MM.1S (cell line): ENCODE results near the gene MRTFA.
A peak's percentile ranks its signal among the peaks of the same experiment; 100 is the strongest.

Experiments used
- DNase-seq: peaks from one replicate; pipeline ENCODE4 v3.0.0-alpha.2; 2015
- H2AFZ ChIP-seq: fragments of 300-600 bp; sonication (generic); 2 replicates; pipeline ENCODE4 v1.6.0; 2016; ENCODE audit warnings: antibody characterized with exemption, low read length
- H3F3A ChIP-seq: fragments of 300-600 bp; sonication (generic); 2 replicates; pipeline ENCODE4 v1.6.1; 2016; ENCODE audit warnings: mild to moderate bottlenecking, antibody characterized with exemption, low read length, moderate library complexity, mixed read lengths; ENCODE audit not compliant: insufficient read depth
- H3K27ac ChIP-seq: fragments of 300-600 bp; sonication (generic); 2 replicates; pipeline ENCODE4 v1.5.1; 2016; ENCODE audit warnings: mild to moderate bottlenecking, low read length
- H3K27me3 ChIP-seq: fragments of 300-600 bp; sonication (generic); replicated peaks from 2 replicates; pipeline ENCODE4 v1.6.0; 2016; ENCODE audit warnings: low read length; ENCODE audit not compliant: insufficient read depth
- H3K36me3 ChIP-seq: fragments of 300-600 bp; sonication (generic); replicated peaks from 2 replicates; pipeline ENCODE4 v1.6.1; 2016; ENCODE audit warnings: mild to moderate bottlenecking, low read length, mixed read lengths; ENCODE audit not compliant: insufficient read depth
- H3K4me1 ChIP-seq: fragments of 300-600 bp; sonication (generic); 2 replicates; pipeline ENCODE4 v1.6.1; 2016; ENCODE audit warnings: low read length, mixed read lengths
- H3K4me2 ChIP-seq: fragments of 300-600 bp; sonication (generic); 2 replicates; pipeline ENCODE4 v1.6.0; 2016; ENCODE audit warnings: low read depth, low read length
- H3K4me3 ChIP-seq: fragments of 300-600 bp; sonication (generic); 2 replicates; pipeline ENCODE4 v1.5.1; 2016; ENCODE audit warnings: low read length, mixed read lengths
- H3K79me2 ChIP-seq: fragments of 300-600 bp; sonication (generic); 2 replicates; pipeline ENCODE4 v1.6.1; 2016; ENCODE audit warnings: mixed run types, low read length, mixed read lengths
- H3K9ac ChIP-seq: fragments of 300-600 bp; sonication (generic); 2 replicates; pipeline ENCODE4 v1.6.1; 2016; ENCODE audit warnings: low read length, mixed read lengths
- H3K9me2 ChIP-seq: fragments of 300-600 bp; sonication (generic); replicated peaks from 2 replicates; pipeline ENCODE4 v1.6.1; 2016; ENCODE audit warnings: mild to moderate bottlenecking, low read length, mixed read lengths; ENCODE audit not compliant: insufficient read depth
- H3K9me3 ChIP-seq: fragments of 300-600 bp; sonication (generic); replicated peaks from 2 replicates; pipeline ENCODE4 v1.6.1; 2016; ENCODE audit warnings: mild to moderate bottlenecking, low read length, mixed read lengths; ENCODE audit not compliant: insufficient read depth
- H4K20me1 ChIP-seq: fragments of 300-600 bp; sonication (generic); 2 replicates; pipeline ENCODE4 v1.6.1; 2016; ENCODE audit warnings: mild to moderate bottlenecking, low read length, moderate library complexity, mixed read lengths; ENCODE audit not compliant: insufficient read depth
- EZH2 ChIP-seq: fragments of 300-600 bp; sonication (generic); optimal IDR thresholded peaks from 2 replicates; pipeline ENCODE3; 2017; ENCODE audit warnings: low read depth, mild to moderate bottlenecking, antibody characterized with exemption, low read length, mixed read lengths
- EZH2phosphoT487 ChIP-seq: fragments of 300-600 bp; sonication (generic); IDR thresholded peaks from 2 replicates; pipeline ENCODE4 v1.6.1; 2018; ENCODE audit warnings: antibody characterized with exemption, low read length
- TF ChIP-seq, protein P1 (sequence below): fragments of 300-600 bp; sonication (generic); IDR thresholded peaks from 2 replicates; pipeline ENCODE4 v1.5.1; 2016; ENCODE audit warnings: antibody characterized with exemption, low read length, mixed read lengths

MRTFA gene

DNA sequence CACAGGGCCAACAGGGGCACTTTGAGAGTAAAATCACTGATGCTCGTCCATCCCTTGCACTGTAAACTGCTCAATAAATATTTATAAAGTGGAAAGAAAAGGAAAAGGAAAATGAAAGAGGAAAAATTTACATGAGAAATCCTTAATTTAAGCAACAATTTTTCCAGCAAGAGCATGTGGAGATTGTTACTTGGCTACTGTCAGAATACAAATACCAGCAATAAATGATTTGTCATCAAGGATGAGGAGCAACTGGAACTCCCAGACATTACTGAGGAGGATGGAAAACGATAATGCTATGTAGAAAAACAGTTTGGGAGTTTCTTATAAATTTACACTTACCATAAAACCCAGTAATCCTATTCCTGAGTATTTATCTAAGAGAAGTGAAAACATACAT is 143.1 kb downstream of the MRTFA start:
- H3K9me3 ChIP-seq: no peaks in the 10 kb centered on the region
- H3K79me2 ChIP-seq: peaks cover 21% of the 10 kb centered on the region; the same call in 1 of the 2 replicates
- H3K27me3 ChIP-seq: no peaks in the 10 kb centered on the region
- peak overlapping the region; percentile 86; the same call in 1 of the 2 replicates for H3K27ac ChIP-seq
- DNase-seq: no peak
- H3K9me2 ChIP-seq: no peaks in the 10 kb centered on the region
- H3K4me3 ChIP-seq: no peak overlapping the region
- TF ChIP-seq EZH2 (no peak), EZH2phosphoT487 (no peak)
- TF ChIP-seq, protein P1, sequence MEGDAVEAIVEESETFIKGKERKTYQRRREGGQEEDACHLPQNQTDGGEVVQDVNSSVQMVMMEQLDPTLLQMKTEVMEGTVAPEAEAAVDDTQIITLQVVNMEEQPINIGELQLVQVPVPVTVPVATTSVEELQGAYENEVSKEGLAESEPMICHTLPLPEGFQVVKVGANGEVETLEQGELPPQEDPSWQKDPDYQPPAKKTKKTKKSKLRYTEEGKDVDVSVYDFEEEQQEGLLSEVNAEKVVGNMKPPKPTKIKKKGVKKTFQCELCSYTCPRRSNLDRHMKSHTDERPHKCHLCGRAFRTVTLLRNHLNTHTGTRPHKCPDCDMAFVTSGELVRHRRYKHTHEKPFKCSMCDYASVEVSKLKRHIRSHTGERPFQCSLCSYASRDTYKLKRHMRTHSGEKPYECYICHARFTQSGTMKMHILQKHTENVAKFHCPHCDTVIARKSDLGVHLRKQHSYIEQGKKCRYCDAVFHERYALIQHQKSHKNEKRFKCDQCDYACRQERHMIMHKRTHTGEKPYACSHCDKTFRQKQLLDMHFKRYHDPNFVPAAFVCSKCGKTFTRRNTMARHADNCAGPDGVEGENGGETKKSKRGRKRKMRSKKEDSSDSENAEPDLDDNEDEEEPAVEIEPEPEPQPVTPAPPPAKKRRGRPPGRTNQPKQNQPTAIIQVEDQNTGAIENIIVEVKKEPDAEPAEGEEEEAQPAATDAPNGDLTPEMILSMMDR: no peak
- H3K4me2 ChIP-seq: peak overlapping the region; percentile 32; the same call in 1 of the 2 replicates
- H3K9ac ChIP-seq: no peak overlapping the region
- H2AFZ ChIP-seq: no peak overlapping the region
- no peaks in the 10 kb centered on the region for H4K20me1 ChIP-seq
- H3K36me3 ChIP-seq: no peaks in the 10 kb centered on the region
- H3K4me1 ChIP-seq: peaks cover 36% of the 10 kb centered on the region
- H3F3A ChIP-seq: peaks cover 23% of the 10 kb centered on the region

DNA sequence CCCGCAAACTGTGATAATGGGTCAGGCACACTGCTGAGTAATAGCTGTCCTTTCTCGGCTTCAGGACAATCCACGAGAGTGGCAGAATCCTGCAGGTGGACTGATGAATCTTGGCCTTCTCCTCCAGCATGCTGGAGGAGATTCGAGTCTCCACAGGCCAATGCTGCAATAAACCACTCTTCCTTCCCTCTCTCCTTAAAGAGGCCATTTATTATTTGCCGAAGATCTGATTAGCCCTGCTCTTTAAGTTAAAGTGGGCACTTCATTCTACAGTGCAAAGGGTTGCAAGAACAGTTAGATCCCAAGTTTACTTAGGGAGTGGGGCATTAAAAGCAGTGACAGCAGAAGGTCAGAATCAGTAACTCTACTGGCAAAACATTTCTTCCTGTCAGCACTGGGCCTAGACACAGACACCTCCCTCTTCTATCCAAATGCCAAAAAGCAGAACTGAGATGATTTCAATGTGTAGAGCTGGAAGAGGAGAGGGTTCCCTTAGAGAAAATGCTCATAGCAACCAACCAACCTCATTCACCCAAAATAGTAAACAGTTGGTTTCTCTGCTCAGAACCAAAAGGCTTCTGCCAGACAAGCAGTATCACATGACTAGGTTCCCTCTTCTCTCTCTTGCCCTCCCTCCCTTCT is 144.4 kb downstream of the MRTFA start:
- Histone ChIP-seq H3K4me3 (peak overlapping the region; percentile 44), H3K27me3 (no peaks in the 10 kb centered on the region), H3F3A (peaks cover 23% of the 10 kb centered on the region), H3K9ac (peak overlapping the region; percentile 56), H3K27ac (peak overlapping the region; percentile 86), H3K36me3 (no peaks in the 10 kb centered on the region), H4K20me1 (no peaks in the 10 kb centered on the region), H3K4me2 (peak overlapping the region; percentile 82), H3K9me2 (no peaks in the 10 kb centered on the region), H3K79me2 (peaks cover 26% of the 10 kb centered on the region; the same call in 1 of the 2 replicates), H2AFZ (no peak overlapping the region), H3K9me3 (no peaks in the 10 kb centered on the region), H3K4me1 (peaks cover 34% of the 10 kb centered on the region)
- TF ChIP-seq EZH2phosphoT487 (no peak), EZH2 (no peak)
- TF ChIP-seq, protein P1: no peak
- peak; percentile 83 for DNase-seq

DNA sequence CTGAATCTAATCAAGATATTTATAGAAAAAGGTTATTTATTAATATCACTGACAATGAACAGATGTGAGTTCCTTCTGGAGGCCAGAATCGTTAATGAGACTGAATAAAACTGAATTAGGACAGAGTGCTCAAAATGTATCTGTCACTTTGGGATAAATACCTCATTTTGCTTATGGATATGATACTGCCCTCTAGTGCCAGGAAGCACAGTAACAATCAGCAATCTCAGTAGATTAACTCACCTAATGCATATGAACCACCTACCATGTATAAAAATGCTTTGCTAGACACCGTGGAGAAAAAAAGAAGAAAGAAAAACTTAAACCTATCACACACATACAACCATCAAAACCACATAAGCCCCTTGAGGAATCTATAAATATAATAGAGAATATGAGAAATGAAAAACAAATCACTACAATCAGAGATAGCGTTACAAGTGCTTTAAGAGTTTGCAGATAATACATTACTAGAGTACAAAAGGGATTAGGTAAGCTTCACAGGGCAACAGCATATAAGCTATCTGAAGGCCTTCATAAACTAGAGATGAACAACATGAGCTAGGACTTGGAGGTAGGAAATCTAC is 148.8 kb downstream of the MRTFA start:
- Histone ChIP-seq H3K4me2 (no peak overlapping the region), H3F3A (peaks cover 16% of the 10 kb centered on the region), H3K79me2 (peaks cover 18% of the 10 kb centered on the region; the same call in 1 of the 2 replicates), H4K20me1 (no peaks in the 10 kb centered on the region), H3K4me3 (no peak overlapping the region), H3K36me3 (no peaks in the 10 kb centered on the region), H2AFZ (no peak overlapping the region), H3K27ac (no peak overlapping the region), H3K9me2 (no peaks in the 10 kb centered on the region), H3K4me1 (peaks cover 18% of the 10 kb centered on the region), H3K9ac (no peak overlapping the region), H3K9me3 (no peaks in the 10 kb centered on the region), H3K27me3 (no peaks in the 10 kb centered on the region)
- TF ChIP-seq EZH2: no peak
- TF ChIP-seq, protein P1: peak; percentile 76
- peak; percentile 44 for DNase-seq
